HepG2 (cell line): Measurements from ENCODE around the gene LILRB3. TPM values are rescaled to one million over a fixed set of nuclear protein-coding genes. Genes with fewer than 3 reads are reported as not detected.

ENCODE experiments used
- ATF7 ChIP-seq, 2 experiments: fragments of 450-650 bp in 1 of 2; sonication (generic) in 1 of 2; formaldehyde crosslinking in 1 of 2; IDR thresholded peaks; 2 replicates each; pipeline versions ENCODE4 v1.4.0 to v1.6.1; 2016 to 2020; ENCODE audit warnings: antibody characterized with exemption in 1 of 2, mild to moderate bottlenecking in 1 of 2, missing genetic modification reagents in 1 of 2
- FOXC1 ChIP-seq: sonication (generic); formaldehyde crosslinking; IDR thresholded peaks from 2 replicates; pipeline ENCODE4 v1.8.0; 2022; ENCODE audit warnings: mild to moderate bottlenecking, missing genetic modification reagents, borderline replicate concordance
- MAZ ChIP-seq, 2 experiments: sonication (generic) in 1 of 2; formaldehyde crosslinking in 1 of 2; IDR thresholded peaks; 2 replicates each; pipeline versions ENCODE4 v1.5.0 to v1.6.1; 2012 to 2020; ENCODE audit warnings: low read depth in 2 of 2, mild to moderate bottlenecking in 2 of 2, borderline replicate concordance in 1 of 2, improper control_type of control experiment in 1 of 2, low read length in 1 of 2, missing genetic modification reagents in 1 of 2, moderate library complexity in 1 of 2
- MIER3 ChIP-seq: IDR thresholded peaks from 2 replicates; pipeline ENCODE4 v1.6.1; 2016; ENCODE audit warnings: missing compliant biosample characterization, borderline replicate concordance
- NAIF1 ChIP-seq: sonication (generic); formaldehyde crosslinking; IDR thresholded peaks from 2 replicates; pipeline ENCODE4 v1.5.0; 2020; ENCODE audit warnings: mild to moderate bottlenecking, missing genetic modification reagents, borderline replicate concordance
- PAX8 ChIP-seq: sonication (generic); formaldehyde crosslinking; IDR thresholded peaks from 2 replicates; pipeline ENCODE4 v1.8.0; 2022; ENCODE audit warnings: mild to moderate bottlenecking, missing genetic modification reagents, borderline replicate concordance
- REPIN1 ChIP-seq: sonication (generic); formaldehyde crosslinking; IDR thresholded peaks from 2 replicates; pipeline ENCODE4 v1.8.0; 2022; ENCODE audit warnings: missing genetic modification reagents, low read depth, mild to moderate bottlenecking, borderline replicate concordance
- SIN3B ChIP-seq: fragments of 150-350 bp; IDR thresholded peaks from 2 replicates; pipeline ENCODE4 v1.6.1; 2014; ENCODE audit warnings: low read length
- SMAD9 ChIP-seq: sonication (generic); formaldehyde crosslinking; IDR thresholded peaks from 2 replicates; pipeline ENCODE4 v1.5.1; 2020; ENCODE audit warnings: mild to moderate bottlenecking, missing genetic modification reagents
- STAG1 ChIP-seq: sonication (generic); formaldehyde crosslinking; IDR thresholded peaks from 2 replicates; pipeline ENCODE4 v1.4.0; 2020; ENCODE audit warnings: missing genetic modification reagents
- SYNCRIP ChIP-seq: fragments of 200-400 bp; formaldehyde crosslinking; IDR thresholded peaks from 2 replicates; pipeline ENCODE4 v1.6.1; 2018; ENCODE audit warnings: mild to moderate bottlenecking, low read depth, low read length; ENCODE audit not compliant: insufficient read depth
- TP53 ChIP-seq: sonication (generic); formaldehyde crosslinking; conservative IDR thresholded peaks from 2 replicates; pipeline ENCODE4 v1.4.0; 2020; ENCODE audit warnings: missing genetic modification reagents
- YY1 ChIP-seq: IDR thresholded peaks from 2 replicates; pipeline ENCODE4 v1.6.1; 2011; ENCODE audit warnings: low read length, low read depth, moderate library complexity, mild to moderate bottlenecking; ENCODE audit not compliant: insufficient read depth, insufficient replicate concordance
- ZMAT3 ChIP-seq: sonication (generic); formaldehyde crosslinking; conservative IDR thresholded peaks from 2 replicates; pipeline ENCODE4 v1.7.0; 2021; ENCODE audit warnings: missing genetic modification reagents
- ZNF280D ChIP-seq: sonication (generic); formaldehyde crosslinking; IDR thresholded peaks from 2 replicates; pipeline ENCODE4 v1.5.1; 2020; ENCODE audit warnings: mild to moderate bottlenecking, missing genetic modification reagents
- ZNF430 ChIP-seq: sonication (generic); formaldehyde crosslinking; IDR thresholded peaks from 2 replicates; pipeline ENCODE4 v1.9.0; 2021; ENCODE audit warnings: mild to moderate bottlenecking, missing genetic modification reagents
- ZNF441 ChIP-seq: sonication (generic); formaldehyde crosslinking; IDR thresholded peaks from 2 replicates; pipeline ENCODE4 v1.7.0; 2021; ENCODE audit warnings: missing genetic modification reagents, borderline replicate concordance
- ZNF496 ChIP-seq: sonication (generic); formaldehyde crosslinking; IDR thresholded peaks from 2 replicates; pipeline ENCODE4 v1.8.1; 2023; ENCODE audit warnings: mild to moderate bottlenecking, moderate library complexity, missing genetic modification reagents; ENCODE audit not compliant: insufficient replicate concordance
- ZNF577 ChIP-seq: sonication (generic); formaldehyde crosslinking; IDR thresholded peaks from 2 replicates; pipeline ENCODE4 v1.4.0; 2020; ENCODE audit warnings: mild to moderate bottlenecking, low read depth, missing genetic modification reagents, borderline replicate concordance
- ZNF766 ChIP-seq: sonication (generic); formaldehyde crosslinking; IDR thresholded peaks from 2 replicates; pipeline ENCODE4 v1.5.0; 2020; ENCODE audit warnings: missing genetic modification reagents, borderline replicate concordance
- ZNF839 ChIP-seq: sonication (generic); formaldehyde crosslinking; IDR thresholded peaks from 2 replicates; pipeline ENCODE4 v1.4.0; 2020; ENCODE audit warnings: missing genetic modification reagents, mild to moderate bottlenecking, borderline replicate concordance
- ZNF850 ChIP-seq: sonication (generic); formaldehyde crosslinking; conservative IDR thresholded peaks from 2 replicates; pipeline ENCODE4 v1.9.0; 2021; ENCODE audit warnings: mild to moderate bottlenecking, missing genetic modification reagents
- polyA plus RNA-seq, 8 experiments: library from polyadenylated mRNA; depleted of rRNA in 3 of 8; stranded (reverse) in 7 of 8; unstranded in 1 of 8; fragments of >200 nt; fragmentation: Illumina TruSeq in 4 of 8; extraction: Trizol in 4 of 8; gene quantifications; 2 replicates each; pipeline versions ENCODE4 v1.2.1 to v1.2.3, GENCODE V29; 2011 to 2016; ENCODE audit warnings: low read depth in 4 of 8, missing spikeins in 1 of 8, mixed read lengths in 1 of 8; ENCODE audit not compliant: insufficient read depth in 1 of 8
- total RNA-seq, 5 experiments: library from RNA; depleted of rRNA; stranded (reverse); fragments of >200 nt; fragmentation: Illumina TruSeq; extraction: Trizol; gene quantifications; 2 replicates each; pipeline ENCODE4 v1.2.3, GENCODE V29; 2016; ENCODE audit warnings: low read depth in 1 of 5
- TF ChIP-seq, protein P1 (sequence below), 2 experiments: fragments of 450-650 bp in 1 of 2; sonication (generic) in 1 of 2; formaldehyde crosslinking; IDR thresholded peaks; 2 replicates each; pipeline versions ENCODE4 v1.5.0 to v1.8.0; 2020 to 2022; ENCODE audit warnings: mild to moderate bottlenecking in 1 of 2, missing genetic modification reagents in 1 of 2
- TF ChIP-seq, protein P2 (sequence below): sonication (generic); formaldehyde crosslinking; IDR thresholded peaks from 2 replicates; pipeline ENCODE4 v1.4.0; 2020; ENCODE audit warnings: mild to moderate bottlenecking, missing genetic modification reagents

Gene LILRB3
- total and polyA plus RNA-seq, 2 of the 13 experiments (the other 11 are each of a cell fraction or from before 2014, with no cell fraction given) = 0.22 TPM; not detected in 1

DNA sequence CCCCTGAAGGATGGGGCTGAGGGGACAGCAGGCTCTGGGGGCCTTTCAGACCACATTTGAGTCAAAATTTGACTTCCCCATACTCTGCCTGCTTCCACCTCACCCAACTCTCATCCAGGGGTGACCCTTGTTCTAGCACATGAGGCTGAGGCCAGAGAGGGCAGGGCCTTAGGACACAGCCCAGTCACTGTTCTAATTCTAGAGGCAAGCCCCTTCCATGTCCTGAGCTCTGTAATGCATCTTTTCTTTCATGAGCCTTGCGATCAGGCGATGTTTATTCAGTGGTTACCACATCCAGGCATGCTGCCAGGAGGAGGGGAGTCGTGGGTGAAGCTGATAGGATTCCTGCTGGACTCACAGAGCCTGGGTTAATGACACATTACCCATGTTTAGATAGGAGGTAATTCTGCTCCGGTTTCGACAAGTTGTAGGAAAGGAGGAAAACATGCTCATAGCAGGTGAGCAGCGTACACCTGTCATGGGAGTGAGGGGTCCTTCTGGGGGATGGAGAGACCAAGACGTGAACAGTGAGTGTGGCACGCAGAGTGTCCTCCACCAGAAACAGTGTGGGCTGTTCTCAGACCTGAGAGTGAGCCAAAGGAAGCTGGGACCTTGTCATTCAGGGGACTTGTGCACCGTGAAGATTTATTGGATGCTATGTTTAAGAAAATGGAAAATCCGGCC, 12.9 kb downstream of the LILRB3 start (continued):
- TF ChIP-seq ZNF839 (no peak), ZNF430 (0 out of 2 replicates have a peak, but pooled peaks have one; percentile 46), ZNF577 (CRISPR knock-in tag) (no peak), NAIF1 (CRISPR knock-in tag) (no peak), STAG1 (no peak), ZMAT3 (CRISPR knock-in tag) (no peak), MIER3 (CRISPR knock-in tag) (peak; percentile 95), MAZ (IDR thresholded peaks at IDR 0.05; ENCODE audit: borderline replicate concordance, low read depth, low read length) (no peak; the same call in 1 of the 2 replicates), MAZ (CRISPR knock-in tag; IDR thresholded peaks at IDR 0.05; ENCODE audit: low read depth) (no peak), SYNCRIP (no peak), REPIN1 (CRISPR knock-in tag) (no peak), SIN3B (no peak), SMAD9 (no peak), TP53 (CRISPR knock-in tag) (no peak), ZNF280D (no peak), PAX8 (CRISPR knock-in tag) (no peak), ATF7 (IDR thresholded peaks at IDR 0.05) (no peak), ATF7 (CRISPR knock-in tag; IDR thresholded peaks at IDR 0.05) (peak; percentile 55; the same call in 1 of the 2 replicates), FOXC1 (CRISPR knock-in tag) (no peak), ZNF441 (CRISPR knock-in tag) (no peak), YY1 (no peak), ZNF766 (no peak), ZNF496 (CRISPR knock-in tag) (no peak), ZNF850 (CRISPR knock-in tag) (no peak)
- TF ChIP-seq, protein P1, sequence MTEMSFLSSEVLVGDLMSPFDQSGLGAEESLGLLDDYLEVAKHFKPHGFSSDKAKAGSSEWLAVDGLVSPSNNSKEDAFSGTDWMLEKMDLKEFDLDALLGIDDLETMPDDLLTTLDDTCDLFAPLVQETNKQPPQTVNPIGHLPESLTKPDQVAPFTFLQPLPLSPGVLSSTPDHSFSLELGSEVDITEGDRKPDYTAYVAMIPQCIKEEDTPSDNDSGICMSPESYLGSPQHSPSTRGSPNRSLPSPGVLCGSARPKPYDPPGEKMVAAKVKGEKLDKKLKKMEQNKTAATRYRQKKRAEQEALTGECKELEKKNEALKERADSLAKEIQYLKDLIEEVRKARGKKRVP (CRISPR knock-in tag; IDR thresholded peaks at IDR 0.05) = peak in 1 of 2 experiments; percentile 74; a peak in 2 of 4 replicates
- TF ChIP-seq, protein P2, sequence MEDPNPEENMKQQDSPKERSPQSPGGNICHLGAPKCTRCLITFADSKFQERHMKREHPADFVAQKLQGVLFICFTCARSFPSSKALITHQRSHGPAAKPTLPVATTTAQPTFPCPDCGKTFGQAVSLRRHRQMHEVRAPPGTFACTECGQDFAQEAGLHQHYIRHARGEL = no peak
